HCEC 1CT (cell line): Measurements from ENCODE around the gene ATP6V1A.

ENCODE experiments used
- DNase-seq: peaks from one replicate; pipeline ENCODE4 v3.0.0-alpha.2; 2017

ATP6V1A gene

DNA sequence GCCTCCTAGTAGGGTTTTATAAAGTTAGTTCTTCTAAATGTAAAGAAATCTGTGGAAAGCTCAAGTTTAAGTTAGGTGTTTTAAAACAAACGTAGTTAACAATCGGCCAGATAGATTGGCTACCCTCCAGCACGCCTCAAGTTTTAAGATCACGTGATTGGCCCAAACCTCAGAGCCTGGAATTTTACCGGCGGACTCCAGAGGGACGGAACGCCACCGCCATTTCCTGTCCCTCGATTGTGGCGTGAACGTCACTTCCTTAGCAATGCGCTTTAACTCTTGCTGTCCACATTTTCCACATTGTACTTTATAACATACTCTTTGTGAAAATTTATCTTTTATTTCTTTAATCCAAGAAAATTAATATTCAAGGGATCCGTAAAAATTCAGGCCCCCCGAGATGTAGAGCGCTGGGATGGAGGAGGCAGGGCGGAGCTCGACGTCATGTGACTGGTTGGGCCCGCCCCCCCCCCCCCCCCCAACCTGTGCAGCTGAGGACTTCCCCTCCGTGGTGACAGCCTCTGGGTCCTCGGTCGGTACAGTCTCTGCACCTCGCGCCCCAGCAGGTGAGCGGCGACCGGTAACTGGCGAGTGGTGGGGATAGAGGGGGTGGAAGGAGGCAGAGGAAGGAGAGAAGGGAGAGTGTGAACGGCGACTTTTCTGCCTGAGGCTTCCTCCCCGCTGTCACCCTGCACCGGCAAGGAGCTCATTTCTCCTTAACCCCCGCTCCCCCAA, at the start of gene ATP6V1A:
Gene ATP6V1A, plus strand, starts transcription at position 488 of the 735 bp plus-strand sequence. CDS start 31,719 bp downstream, outside the sequence.
- peak; percentile 94 for DNase-seq

DNA sequence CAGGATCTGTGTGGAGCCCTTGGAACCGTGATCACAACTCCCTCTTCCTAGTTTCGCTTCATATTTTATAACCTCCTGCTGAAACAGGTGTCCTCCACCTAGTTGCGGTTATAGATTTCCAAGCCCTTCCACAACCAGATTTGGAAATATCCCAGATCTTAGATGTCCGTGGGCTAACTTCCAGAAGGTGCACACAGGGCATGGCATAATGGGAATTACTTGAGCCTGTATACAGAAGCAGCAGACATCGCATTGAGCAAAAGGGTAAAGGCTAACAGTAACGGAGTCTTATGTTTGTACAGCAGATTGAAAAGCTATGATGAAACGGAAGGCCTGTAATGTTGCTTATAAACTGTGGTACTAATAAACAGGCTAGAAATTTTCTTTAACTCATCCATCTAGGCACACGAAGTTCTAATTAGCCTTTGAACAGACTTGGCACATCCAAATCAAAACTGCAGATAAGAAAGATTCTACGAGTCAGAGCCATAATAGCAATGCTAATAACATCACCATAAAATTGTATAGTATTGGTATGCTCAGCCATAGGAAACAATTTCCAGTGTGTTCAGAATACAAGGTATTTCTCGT, 49.2 kb upstream of the ATP6V1A start:
- peak; percentile 5 for DNase-seq

DNA sequence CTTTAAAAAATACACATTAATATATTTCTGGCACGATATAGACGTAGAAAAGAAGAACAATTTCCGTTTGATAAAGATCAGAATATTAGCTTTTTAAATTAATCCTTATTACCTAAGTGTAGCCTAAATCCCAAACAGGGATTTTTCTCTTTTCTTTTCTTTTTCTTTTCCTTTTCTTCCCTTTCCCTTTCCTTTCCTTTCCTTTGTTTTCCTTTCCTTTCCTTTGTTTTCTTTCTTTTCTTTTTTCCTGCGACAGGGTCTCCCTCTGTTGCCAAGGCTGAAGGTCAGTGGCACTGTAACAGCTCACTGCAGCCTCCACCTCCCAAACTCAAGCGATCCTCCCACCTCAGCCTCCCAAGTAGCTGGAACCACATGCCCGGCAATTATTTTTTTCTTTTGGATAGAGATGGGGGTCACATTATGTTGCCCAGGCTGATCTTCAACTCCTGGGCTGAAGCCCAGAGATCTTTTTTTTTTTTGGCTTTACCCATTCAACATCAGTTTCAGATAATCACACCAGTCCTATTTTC, 48.6 kb upstream of the ATP6V1A start:
- DNase-seq, result no peak

DNA sequence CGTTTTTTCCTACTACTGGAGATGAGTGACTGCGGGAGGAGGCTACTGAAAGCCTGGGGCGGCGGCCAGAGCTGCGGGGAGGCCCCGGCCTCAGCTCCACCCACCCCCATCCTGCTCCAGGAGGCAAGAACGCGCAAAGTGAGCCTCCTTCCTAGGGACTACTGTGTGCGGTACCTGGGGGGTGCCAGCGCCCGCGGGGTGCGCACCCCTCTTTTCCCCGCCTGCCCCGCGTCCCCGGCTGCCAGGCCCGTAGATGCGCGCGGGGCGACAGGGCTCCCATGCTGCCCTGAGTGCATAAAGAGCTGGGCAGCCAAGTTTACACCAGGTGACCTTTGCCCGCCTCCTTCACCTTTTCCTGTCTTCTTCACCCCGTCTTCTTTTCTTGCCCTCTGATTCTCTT, 47.9 kb upstream of the ATP6V1A start:
- DNase-seq, result no peak

DNA sequence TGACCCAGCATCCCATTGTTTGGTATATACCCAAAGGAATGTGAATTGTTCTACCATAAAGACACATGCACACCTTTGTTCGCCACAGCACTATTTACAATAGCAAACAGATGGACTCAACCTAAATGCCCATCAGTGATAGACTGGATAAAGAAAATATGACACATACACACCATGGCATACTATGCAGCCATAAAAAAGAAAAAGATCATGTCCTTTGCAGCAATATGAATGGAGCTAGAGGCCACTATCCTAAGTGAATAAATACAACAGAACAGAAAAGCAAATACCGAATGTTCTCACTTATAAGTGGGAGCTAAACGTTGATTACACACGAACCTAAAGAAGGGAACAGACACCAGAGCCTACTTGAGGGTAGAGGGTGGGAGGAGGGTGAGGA, 39.0 kb upstream of the ATP6V1A start:
- no peak for DNase-seq

DNA sequence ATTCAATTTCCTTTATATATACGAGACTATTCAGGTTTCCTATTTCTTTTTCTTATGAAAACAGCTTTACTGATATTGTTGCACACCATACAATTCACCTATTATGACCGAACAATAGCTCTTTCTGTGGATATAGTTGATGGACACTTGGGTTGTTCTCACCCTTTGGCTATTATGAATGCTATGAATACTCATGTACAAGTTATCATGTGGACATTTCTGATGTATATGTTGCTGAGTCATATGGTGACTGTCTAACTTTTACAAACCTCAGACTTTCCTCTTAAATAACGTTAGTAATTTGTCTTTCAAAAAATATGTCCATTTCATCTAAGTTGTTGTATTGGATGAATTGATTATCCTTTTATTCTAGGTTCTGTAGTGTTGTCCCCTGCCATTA, 34.7 kb upstream of the ATP6V1A start:
- peak; percentile 32 for DNase-seq

DNA sequence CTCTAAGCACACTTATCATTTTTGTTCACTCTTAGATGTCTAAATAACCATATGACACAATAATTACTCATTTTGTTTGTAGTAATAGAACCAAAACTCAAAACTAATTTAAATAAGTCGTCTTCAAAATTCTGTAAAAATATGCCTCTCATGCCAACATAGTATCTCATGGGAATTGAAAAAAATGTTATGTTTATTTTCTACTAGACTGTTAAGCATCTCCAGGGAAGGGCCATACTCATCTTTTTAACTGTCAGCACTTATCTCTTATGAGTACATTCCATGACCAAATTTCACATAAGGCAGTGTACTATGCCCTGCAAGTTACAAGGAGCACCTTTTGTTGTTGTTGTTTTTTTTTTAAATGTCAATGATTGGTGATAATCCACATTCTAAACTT, 32.1 kb upstream of the ATP6V1A start:
- no peak for DNase-seq

DNA sequence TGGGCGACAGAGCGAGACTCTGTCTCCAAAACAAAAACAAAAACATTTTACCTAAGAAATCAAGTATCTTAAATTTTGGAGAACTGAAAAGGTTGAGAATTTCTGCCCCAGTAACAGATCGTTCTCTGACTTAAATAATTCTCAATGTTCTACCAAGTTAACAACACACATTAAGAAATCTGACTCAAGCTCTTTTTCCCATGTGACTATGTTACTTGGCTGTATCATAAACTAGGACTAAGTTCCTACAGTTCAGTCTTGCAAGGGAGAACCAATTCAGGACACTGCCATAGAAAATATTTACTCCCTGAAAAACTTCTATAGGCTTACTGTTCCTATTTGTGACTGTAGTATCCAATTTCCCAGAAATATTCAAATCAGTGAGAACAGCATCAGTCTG, 29.5 kb upstream of the ATP6V1A start:
- DNase-seq, result no peak

DNA sequence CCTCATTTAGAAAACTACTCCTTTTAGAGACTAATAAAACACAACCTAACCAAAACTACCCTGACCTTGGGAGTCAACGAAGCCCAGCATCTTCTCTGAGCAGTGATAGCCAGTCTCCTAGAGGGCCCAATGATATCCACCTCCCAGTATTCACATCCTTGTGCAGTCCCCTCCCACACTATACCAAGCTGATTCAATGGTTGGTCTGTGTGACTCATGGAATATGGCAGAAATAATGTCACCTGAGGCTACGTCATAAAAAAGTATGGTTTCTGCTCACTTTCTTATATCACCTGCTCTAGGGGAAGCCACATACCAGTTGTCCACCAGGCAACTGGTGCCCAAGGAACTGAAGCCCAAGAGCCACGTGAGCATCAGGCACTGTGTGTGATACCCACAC, 29.0 kb upstream of the ATP6V1A start:
- no peak for DNase-seq

DNA sequence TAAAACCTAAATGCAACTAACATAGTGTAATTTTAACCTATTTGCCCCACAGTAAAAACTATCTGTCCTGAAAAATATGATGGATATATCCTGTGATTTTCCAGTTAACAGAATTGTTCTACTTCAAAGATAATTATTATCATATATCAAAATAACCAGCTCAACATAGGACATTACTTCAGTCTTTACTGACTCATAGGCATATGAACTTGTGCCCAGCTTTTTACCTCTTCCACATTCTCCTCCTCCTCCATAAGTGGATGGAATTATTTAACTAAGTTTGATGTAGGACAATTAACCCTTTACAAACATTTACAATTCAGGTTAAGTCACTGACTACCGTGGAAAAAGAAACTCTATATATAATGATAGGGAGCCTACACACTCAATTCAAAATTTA, 27.5 kb upstream of the ATP6V1A start:
- no peak for DNase-seq

DNA sequence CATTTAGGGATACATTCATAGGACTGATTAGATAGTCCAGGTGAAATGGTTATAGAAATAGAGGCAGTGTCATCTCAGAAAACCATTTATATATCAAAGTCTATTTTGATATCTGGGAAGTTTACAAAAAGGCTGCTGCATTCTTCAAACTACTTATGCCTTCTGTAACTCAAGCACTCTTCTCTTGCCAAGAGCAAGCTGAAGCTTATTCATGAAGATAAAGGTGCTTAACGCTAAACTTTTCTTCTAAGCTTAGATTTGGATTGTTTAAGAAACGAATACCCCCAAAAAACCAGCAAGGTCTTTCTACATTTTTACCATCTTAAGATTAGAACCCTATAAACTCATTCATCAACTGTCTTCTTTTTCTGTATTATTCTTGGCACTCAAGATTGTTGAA, 27.1 kb upstream of the ATP6V1A start:
- DNase-seq, result no peak

DNA sequence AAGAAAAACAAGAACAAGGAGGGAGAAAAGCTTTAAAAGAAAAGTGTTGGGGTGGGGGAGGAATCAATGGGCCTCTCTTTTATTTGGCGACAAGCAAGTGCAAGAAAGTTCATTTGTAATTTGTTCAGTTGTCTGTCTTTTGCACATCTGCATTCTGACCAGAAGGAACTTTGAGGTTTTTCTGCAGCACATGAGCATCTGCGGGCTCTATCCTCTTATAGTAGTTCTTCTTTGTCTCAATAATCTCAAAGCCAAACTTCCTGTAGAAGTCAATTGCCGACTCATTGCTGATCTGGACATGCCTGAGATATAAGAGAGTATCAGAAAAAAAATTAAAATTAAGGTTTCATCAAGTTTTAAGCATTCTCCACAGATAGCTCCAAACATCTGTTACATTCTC, 25.2 kb upstream of the ATP6V1A start:
- no peak for DNase-seq

DNA sequence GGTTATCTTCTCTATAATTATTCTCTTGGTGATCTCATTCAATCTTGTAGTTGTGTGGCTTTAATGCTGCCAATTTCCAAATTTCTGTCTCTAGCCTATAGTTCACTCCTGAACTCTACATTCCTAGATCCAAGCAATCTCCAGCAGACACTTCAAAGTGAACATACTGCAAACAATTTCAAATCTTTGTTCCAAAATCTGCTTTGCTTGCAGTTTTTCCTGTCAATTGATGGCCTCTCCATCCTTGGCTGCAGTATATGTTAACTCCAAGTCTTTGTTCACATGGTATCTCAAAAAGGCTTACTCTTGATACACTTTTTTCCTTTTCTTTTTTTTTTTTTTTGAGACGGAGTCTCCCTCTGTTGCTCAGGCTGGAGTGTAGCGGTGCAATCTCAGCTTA, 18.2 kb upstream of the ATP6V1A start:
- DNase-seq, result no peak

DNA sequence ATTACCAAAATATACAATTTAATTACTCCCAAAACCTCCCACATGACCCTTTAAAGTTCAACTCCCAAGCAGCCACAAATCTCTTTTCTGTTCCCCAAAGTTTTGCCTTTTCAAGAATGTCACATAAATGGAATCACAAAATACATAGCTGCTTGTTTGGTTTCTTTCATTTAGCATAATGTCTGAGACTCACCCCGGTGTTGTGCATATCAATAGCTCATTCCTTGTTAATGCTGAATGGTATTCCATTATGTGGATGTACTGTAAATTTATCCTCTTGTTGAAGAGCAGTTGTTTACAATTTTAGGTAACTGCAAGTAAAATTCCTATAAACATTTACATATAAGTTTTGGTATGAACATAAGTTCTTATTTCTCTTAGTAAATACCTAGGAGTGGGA, 16.3 kb upstream of the ATP6V1A start:
- DNase-seq, result no peak

DNA sequence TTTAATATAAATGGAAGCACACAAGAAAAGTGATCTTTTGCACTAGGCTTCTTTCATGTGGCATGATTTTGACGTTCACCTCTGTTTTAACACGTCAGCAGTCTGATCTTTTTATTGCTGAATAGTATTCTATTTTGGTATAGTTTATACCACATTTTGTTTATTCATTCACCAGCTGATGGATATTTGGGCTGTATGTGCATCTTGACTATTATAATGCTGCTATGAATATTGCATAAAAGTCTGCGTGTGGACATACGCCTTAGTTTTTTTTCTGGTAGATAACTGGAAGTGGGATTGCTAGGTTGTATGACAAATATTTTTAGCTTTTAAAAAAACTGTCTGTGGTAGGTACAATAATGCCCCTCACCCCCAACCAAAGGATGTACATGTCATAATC, 15.1 kb upstream of the ATP6V1A start:
- no peak for DNase-seq

DNA sequence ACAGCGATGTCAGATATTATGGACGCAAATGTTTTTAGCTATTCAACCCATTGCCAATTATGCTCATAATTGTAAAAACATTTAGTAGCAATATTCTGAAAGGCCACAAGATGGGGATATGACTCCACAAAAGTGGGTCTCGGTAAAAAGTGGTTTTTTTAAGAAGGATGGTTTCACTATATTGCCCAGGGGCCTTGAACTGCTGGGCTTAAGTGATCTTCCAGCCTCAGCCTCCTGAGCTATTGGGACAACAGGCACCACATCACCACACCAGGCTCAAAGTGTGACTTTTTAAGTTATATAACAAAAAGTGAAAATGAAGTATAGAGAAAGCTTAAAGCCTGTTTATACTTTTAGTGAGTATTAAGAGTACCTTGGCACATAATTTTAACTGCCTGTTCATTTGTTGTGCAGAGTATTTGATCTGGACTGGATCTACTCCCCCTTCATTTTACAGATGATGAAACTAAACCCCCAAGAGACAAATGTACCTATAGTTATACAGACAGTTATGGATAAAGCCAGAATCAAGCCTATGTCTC, 10.2 kb upstream of the ATP6V1A start:
- peak; percentile 59 for DNase-seq

DNA sequence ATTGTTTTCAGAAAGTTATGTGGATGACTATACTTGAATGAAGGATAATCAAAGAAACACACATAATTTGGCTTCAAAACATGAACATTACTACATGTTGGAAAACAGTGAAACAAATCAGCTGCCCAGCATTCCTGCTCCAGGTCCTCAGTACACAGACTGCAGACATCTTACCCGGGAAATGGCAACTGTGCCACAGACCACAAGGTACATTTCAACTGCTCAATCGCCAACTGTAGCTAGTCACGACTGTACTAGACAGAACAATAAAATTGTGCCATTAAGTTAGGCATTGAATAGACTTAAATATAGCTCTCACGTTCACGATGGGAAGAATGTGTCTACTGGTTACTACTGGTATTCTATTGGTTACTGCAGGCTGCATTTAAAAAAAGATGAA, 5.7 kb upstream of the ATP6V1A start:
- no peak for DNase-seq

DNA sequence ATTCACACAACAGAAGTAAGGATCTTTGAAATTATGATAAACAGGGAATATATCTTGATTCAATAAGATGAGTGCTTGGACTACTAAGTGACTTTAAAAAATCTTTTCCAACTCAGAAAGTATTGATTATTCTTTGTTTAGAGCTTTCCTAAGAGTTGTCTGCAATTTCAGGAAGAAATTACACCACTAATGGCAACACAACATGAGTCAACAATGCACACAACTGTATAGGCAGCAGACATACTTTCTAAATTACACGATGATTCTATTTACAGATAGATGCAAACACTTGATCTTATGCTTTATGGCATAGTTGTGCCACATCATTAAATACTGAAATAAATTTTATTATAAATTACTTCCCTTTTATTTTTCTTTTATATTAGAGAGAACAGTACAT, 5.2 kb upstream of the ATP6V1A start:
- peak; percentile 50 for DNase-seq

DNA sequence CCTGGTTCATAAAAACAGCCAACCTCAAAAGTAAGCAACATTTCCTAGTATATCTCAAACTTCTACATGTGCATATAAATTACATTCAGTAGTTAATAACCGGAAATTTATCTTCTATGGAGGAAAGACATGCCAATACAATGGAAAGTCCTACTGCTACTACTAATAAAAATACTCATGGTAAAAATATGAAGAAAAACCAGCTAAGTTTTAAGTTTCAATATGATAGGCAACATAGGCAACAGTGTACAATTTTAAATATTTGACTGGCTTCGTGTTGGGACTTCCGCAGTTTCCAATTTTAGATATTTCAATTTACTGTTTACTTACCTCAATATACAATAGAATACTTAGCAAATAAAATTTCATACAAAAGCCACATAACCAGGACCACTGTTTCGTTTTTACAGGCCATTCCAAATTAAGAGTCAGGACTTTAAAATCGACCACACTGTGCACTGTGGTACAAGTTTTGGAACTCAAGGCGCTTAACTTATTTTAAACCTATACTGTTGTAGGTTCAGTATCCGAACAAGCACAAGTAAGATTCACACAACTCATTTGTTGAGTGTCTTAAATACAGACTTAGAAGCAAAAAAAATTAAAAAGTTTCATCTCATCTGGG, 3.7 kb upstream of the ATP6V1A start:
- no peak for DNase-seq

DNA sequence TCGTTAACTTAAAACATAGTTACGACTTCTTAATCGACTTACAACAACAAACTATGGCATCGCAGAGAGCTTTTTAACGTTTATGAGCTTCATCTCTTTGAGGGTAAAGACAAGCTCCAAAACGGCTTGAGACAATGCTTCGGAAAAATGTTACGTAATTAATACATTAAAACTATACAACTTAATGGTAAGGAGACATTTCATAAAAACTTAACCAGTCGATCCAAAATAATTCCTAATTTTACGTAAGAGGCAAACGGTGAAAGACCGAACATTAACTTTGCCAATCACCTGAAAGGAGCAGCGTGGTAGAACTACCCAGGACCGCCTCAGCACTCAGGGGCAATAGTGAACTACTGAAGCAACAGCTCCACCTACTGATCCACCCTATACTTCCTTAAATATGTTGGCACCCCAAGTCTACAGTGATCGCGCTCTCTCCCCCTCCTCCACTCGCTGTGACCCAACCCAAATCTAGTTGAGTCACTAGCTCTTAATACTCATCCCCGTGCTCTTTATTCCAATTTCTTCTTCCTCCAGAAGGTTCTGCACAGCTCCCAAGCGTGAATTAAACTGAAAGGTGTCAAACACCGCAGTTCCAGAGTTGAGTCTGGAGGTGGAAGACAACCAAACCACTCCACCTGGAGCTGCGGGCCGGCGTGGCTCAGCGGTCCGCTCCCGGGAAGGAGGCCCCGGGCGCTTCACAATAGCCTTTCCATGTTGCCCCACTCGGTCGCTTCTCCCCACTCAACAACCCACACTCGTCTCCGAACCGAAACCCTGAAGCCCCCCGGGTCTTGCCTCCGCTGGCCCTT, 1.7 kb upstream of the ATP6V1A start:
- DNase-seq, result peak; percentile 96

DNA sequence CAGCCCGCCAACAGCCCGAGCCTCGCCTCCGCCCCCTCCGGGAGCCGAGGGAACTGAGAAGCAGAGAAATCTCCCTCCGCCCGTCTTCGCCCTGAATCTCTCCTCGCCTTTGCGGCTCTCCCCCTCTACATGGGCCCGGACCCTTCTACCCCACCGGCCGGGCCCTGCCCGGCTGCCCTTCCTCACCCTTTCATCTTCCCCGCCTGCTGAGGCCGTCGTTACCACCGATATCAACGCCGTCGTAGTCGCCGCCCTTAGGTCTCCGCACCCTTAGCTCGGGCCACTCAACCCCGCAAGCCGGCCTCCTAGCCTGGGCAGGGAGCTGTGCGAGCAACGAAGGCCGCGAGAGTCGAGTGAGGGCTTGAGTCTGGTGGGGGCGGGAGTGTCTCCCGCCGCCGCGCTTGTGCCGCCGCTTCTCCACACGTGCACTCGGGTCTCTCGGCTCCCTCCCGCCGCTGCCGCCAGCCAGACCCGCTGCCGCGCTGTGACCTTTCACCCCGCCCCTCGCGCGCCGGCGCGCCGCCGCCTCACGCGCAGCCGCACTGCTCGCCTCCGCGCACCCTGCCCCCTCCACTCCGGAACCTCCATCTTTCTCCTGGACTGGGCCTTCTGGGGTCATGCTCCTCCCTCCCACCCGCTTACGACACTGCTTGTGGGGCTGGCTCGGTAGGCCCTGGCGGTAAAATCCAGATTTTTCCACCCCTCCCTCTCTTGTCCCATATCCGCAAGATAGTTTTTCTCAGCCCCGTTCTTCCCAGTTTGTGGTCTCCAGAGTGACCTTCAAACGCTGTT, 883 bp upstream of the ATP6V1A start, which contains the start of gene NAA50:
Gene NAA50, minus strand, starts transcription at position 494 of the 792 bp plus-strand sequence. Its CDS starts 300 bp downstream, at position 194.
- DNase-seq, result peak; percentile 96
